DOHH2 (cell line): ENCODE results near the gene FAM117B.

ENCODE experiments used
- H3F3A ChIP-seq: fragments of 200-600 bp; sonication (generic), shearing (Covaris generic); 2 replicates; pipeline ENCODE4 v1.6.0; 2016; ENCODE audit warnings: antibody characterized with exemption, mild to moderate bottlenecking; ENCODE audit not compliant: control insufficient read depth, insufficient read depth
- H3K27ac ChIP-seq: fragments of 200-600 bp; sonication (generic); 2 replicates; pipeline ENCODE4 v1.5.1; 2014; ENCODE audit warnings: low read depth, mild to moderate bottlenecking, low read length, moderate library complexity
- H3K27me3 ChIP-seq: fragments of 200-600 bp; sonication (generic); 2 replicates; pipeline ENCODE4 v1.6.1; 2014; ENCODE audit warnings: mild to moderate bottlenecking, low read length, mixed read lengths; ENCODE audit not compliant: control insufficient read depth
- H3K36me3 ChIP-seq: fragments of 200-600 bp; sonication (generic); 2 replicates; pipeline ENCODE4 v1.6.1; 2014; ENCODE audit warnings: mild to moderate bottlenecking, low read length, moderate library complexity, mixed read lengths; ENCODE audit not compliant: control insufficient read depth
- H3K4me1 ChIP-seq: fragments of 200-600 bp; sonication (generic); 2 replicates; pipeline ENCODE4 v1.6.1; 2014; ENCODE audit warnings: mild to moderate bottlenecking, low read length, mixed read lengths; ENCODE audit not compliant: control insufficient read depth
- H3K4me2 ChIP-seq: fragments of 200-600 bp; sonication (generic); 2 replicates; pipeline ENCODE4 v1.6.0; 2014; ENCODE audit warnings: mild to moderate bottlenecking, low read length, moderate library complexity
- H3K4me3 ChIP-seq: fragments of 200-600 bp; sonication (generic); 2 replicates; pipeline ENCODE4 v1.5.1; 2014; ENCODE audit warnings: mild to moderate bottlenecking, low read length, mixed read lengths
- H3K79me2 ChIP-seq: fragments of 200-600 bp; sonication (generic); 2 replicates; pipeline ENCODE4 v1.6.1; 2014; ENCODE audit warnings: mild to moderate bottlenecking, low read length, mixed read lengths; ENCODE audit not compliant: control insufficient read depth
- H3K9me2 ChIP-seq: fragments of 200-600 bp; sonication (generic); replicated peaks from 2 replicates; pipeline ENCODE4 v1.6.1; 2014; ENCODE audit warnings: mild to moderate bottlenecking, low read length, mixed read lengths; ENCODE audit not compliant: control insufficient read depth
- H3K9me3 ChIP-seq: fragments of 200-600 bp; sonication (generic); 2 replicates; pipeline ENCODE4 v1.6.1; 2014; ENCODE audit warnings: antibody characterized with exemption, low read length, mixed read lengths; ENCODE audit not compliant: control insufficient read depth, insufficient read depth
- H4K20me1 ChIP-seq: fragments of 200-600 bp; sonication (generic); 2 replicates; pipeline ENCODE4 v1.6.0; 2014; ENCODE audit warnings: low read depth, mild to moderate bottlenecking, antibody characterized with exemption, low read length, moderate library complexity; ENCODE audit not compliant: control insufficient read depth, insufficient read depth
- EZH2phosphoT487 ChIP-seq: fragments of 200-600 bp; sonication (generic); IDR thresholded peaks from 2 replicates; pipeline ENCODE4 v1.6.1; 2017; ENCODE audit warnings: borderline replicate concordance, mild to moderate bottlenecking, antibody characterized with exemption, low read length, moderate library complexity, mixed read lengths
- TF ChIP-seq, protein P1 (sequence below): fragments of 200-600 bp; sonication (generic); IDR thresholded peaks from one replicate; pipeline ENCODE4 v1.5.1; 2014; ENCODE audit warnings: antibody characterized with exemption, mild to moderate bottlenecking, low read depth, low read length; ENCODE audit not compliant: poor library complexity, severe bottlenecking

Gene FAM117B

DNA sequence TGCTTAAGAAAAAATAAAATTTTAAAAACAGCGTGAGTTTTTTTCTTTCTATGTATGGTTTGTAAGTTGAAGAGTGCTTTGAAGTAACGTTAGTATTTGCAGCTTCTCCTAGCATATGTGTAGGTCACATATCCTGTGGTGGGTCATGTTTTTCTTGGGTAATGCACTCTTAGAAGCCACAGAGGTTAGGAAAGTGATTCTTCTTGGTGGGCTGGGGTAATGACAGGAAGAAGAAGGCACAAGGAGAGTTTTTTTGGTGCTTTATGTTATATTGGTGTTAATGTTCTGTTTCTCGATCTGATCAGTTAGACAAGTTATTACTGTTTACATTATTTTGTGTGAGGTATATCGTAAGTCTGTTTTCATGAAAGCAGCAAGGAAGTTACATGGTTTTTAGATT, 127.8 kb downstream of the FAM117B start:
- no peaks in the 10 kb centered on the region for H3K9me3 ChIP-seq
- no peaks in the 10 kb centered on the region for H3F3A ChIP-seq
- peaks cover 15% of the 10 kb centered on the region for H3K36me3 ChIP-seq
- H3K4me3 ChIP-seq = no peak overlapping the region
- no peak for TF ChIP-seq EZH2phosphoT487
- TF ChIP-seq, protein P1, sequence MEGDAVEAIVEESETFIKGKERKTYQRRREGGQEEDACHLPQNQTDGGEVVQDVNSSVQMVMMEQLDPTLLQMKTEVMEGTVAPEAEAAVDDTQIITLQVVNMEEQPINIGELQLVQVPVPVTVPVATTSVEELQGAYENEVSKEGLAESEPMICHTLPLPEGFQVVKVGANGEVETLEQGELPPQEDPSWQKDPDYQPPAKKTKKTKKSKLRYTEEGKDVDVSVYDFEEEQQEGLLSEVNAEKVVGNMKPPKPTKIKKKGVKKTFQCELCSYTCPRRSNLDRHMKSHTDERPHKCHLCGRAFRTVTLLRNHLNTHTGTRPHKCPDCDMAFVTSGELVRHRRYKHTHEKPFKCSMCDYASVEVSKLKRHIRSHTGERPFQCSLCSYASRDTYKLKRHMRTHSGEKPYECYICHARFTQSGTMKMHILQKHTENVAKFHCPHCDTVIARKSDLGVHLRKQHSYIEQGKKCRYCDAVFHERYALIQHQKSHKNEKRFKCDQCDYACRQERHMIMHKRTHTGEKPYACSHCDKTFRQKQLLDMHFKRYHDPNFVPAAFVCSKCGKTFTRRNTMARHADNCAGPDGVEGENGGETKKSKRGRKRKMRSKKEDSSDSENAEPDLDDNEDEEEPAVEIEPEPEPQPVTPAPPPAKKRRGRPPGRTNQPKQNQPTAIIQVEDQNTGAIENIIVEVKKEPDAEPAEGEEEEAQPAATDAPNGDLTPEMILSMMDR = no peak
- H3K27me3 ChIP-seq = no peaks in the 10 kb centered on the region
- no peaks in the 10 kb centered on the region for H3K79me2 ChIP-seq
- H3K27ac ChIP-seq = no peak overlapping the region
- no peak overlapping the region for H3K4me2 ChIP-seq
- H4K20me1 ChIP-seq = no peaks in the 10 kb centered on the region
- H3K4me1 ChIP-seq = no peaks in the 10 kb centered on the region
- no peaks in the 10 kb centered on the region for H3K9me2 ChIP-seq

DNA sequence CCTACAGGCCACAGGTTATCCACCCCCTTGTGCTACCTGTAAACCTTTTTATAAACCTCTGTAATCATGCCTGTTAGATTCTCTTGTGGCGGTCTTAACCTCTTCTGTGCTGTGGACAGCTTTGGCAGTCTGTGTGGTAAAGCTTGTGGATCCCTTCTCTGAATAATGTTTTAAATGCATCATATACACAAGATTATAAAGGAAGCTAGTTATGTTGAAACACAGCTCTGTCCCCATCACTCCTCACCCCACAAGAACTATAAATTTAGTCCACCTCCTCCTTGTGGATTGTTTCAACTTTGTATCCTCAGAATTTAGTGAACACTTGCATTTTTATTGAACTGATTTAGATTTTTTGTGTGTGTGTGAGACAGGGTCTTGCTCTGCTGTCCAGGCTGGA, 129.1 kb downstream of the FAM117B start:
- H4K20me1 ChIP-seq = no peaks in the 10 kb centered on the region
- peaks cover 9% of the 10 kb centered on the region for H3K36me3 ChIP-seq
- H3K27ac ChIP-seq = no peak overlapping the region
- H3F3A ChIP-seq = no peaks in the 10 kb centered on the region
- H3K9me2 ChIP-seq = no peaks in the 10 kb centered on the region
- H3K4me1 ChIP-seq = no peaks in the 10 kb centered on the region
- no peak overlapping the region for H3K4me3 ChIP-seq
- no peak overlapping the region for H3K4me2 ChIP-seq
- no peaks in the 10 kb centered on the region for H3K79me2 ChIP-seq
- no peaks in the 10 kb centered on the region for H3K27me3 ChIP-seq
- TF ChIP-seq, protein P1 = no peak
- no peak for TF ChIP-seq EZH2phosphoT487
- H3K9me3 ChIP-seq = no peaks in the 10 kb centered on the region

DNA sequence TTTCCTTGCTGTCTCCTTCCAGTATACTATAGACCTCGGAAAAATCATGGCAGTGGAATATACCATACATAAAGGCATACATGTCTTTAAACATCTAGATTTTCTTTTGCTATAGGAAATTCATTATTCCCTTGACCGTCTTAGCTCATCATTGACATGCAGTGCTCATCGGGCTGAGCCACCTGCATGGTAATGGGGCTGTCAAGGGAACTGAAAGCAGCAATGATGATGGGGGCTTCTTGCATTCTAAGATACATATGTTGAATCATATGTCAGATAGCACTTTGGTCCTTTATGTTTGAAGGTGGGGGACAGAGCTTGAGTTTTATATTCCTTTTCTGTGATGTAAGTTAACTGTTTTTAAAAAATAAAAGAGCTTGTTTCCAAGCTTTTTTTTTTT, 130.2 kb downstream of the FAM117B start:
- TF ChIP-seq, protein P1 = no peak
- no peak for TF ChIP-seq EZH2phosphoT487
- Histone ChIP-seq H3K9me3 (no peaks in the 10 kb centered on the region), H3K79me2 (no peaks in the 10 kb centered on the region), H3K4me3 (no peak overlapping the region), H3F3A (no peaks in the 10 kb centered on the region), H3K4me2 (no peak overlapping the region), H3K36me3 (peaks cover 7% of the 10 kb centered on the region), H3K27me3 (no peaks in the 10 kb centered on the region), H4K20me1 (no peaks in the 10 kb centered on the region), H3K9me2 (no peaks in the 10 kb centered on the region), H3K4me1 (no peaks in the 10 kb centered on the region), H3K27ac (no peak overlapping the region)

DNA sequence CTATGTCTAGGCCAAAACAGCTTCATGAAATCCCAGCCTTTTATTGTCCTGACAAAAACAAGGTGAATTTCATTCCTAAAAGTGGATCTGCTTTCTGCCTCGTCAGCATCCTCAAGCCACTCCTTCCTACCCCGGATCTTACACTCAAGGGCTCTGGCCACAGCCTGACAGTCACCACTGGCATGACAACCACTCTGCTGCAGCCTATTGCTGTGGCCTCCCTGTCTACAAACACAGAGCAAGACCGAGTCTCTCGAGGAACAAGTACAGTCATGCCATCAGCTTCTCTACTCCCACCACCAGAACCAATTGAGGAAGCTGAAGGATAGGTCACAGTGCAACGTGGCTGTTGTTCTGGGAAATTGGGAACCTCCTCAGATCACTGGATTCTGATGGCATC, 130.7 kb downstream of the FAM117B start:
- TF ChIP-seq, protein P1 = no peak
- TF ChIP-seq EZH2phosphoT487 = no peak
- Histone ChIP-seq H3K4me2 (no peak overlapping the region), H3K4me3 (no peak overlapping the region), H4K20me1 (no peaks in the 10 kb centered on the region), H3K9me2 (no peaks in the 10 kb centered on the region), H3K27ac (no peak overlapping the region), H3F3A (no peaks in the 10 kb centered on the region), H3K79me2 (no peaks in the 10 kb centered on the region), H3K36me3 (peaks cover 4% of the 10 kb centered on the region), H3K4me1 (no peaks in the 10 kb centered on the region), H3K27me3 (no peaks in the 10 kb centered on the region), H3K9me3 (no peaks in the 10 kb centered on the region)
